Measurements from ENCODE around the gene OOSP4B.
"Not testable (repeated sequence)": the region's sequence is repeated elsewhere in the genome, so short reads cannot be mapped to it uniquely, and the experiment has no call there.

DNA sequence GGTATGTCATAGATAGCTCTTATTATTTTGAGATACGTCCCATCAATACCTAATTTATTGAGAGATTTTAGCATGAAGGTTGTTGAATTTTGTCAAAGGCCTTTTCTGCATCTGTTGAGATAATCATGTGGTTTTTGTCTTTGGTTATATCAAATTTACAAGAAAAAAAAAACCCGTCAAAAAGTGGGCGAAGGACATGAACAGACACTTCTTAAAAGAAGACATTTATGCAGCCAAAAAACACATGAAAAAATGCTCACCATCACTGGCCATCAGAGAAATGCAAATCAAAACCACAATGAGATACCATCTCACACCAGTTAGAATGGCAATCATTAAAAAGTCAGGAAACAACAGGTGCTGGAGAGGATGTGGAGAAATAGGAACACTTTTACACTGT, 33.9 kb downstream of the OOSP4B start:
- TF ChIP-seq EHMT2 (IDR thresholded peaks at IDR 0.05; ENCODE audit: low read depth); POLR2A (IDR thresholded peaks at IDR 0.05; ENCODE audit: low read length); USF2 (IDR thresholded peaks at IDR 0.05); CTCF (IDR thresholded peaks at IDR 0.05); EP300 (IDR thresholded peaks at IDR 0.05); CBX8 (IDR thresholded peaks at IDR 0.05); HEYL (CRISPR knock-in tag; IDR thresholded peaks at IDR 0.05); NR3C1 (IDR thresholded peaks at IDR 0.05); MYC (IDR thresholded peaks at IDR 0.05; ENCODE audit: borderline replicate concordance, low read length); CHD4 (IDR thresholded peaks at IDR 0.05; ENCODE audit: borderline replicate concordance); HDAC2 (IDR thresholded peaks at IDR 0.05); REST (IDR thresholded peaks at IDR 0.05); POLR2AphosphoS2 (conservative IDR thresholded peaks at IDR 0.05; ENCODE audit: low read length): not testable (repeated sequence)
